HepG2 (cell line): ENCODE measurements around the gene PLEKHA6. TPM values are rescaled to one million over a fixed set of nuclear protein-coding genes. Genes with fewer than 3 reads are reported as not detected.
A peak's percentile ranks its signal among the peaks of the same experiment; 100 is the strongest.

Source experiments
- KLF12 ChIP-seq: sonication (generic); formaldehyde crosslinking; IDR thresholded peaks from 2 replicates; pipeline ENCODE4 v1.4.0; 2020; ENCODE audit warnings: missing genetic modification reagents, borderline replicate concordance
- MEIS1 ChIP-seq: sonication (generic); formaldehyde crosslinking; IDR thresholded peaks from 2 replicates; pipeline ENCODE4 v1.9.0; 2021; ENCODE audit warnings: mild to moderate bottlenecking, missing genetic modification reagents, moderate library complexity, borderline replicate concordance
- MTF1 ChIP-seq: sonication (generic); formaldehyde crosslinking; IDR thresholded peaks from 2 replicates; pipeline ENCODE4 v1.5.0; 2020; ENCODE audit warnings: missing genetic modification reagents
- SALL1 ChIP-seq: sonication (generic); formaldehyde crosslinking; IDR thresholded peaks from 2 replicates; pipeline ENCODE4 v1.8.0; 2022; ENCODE audit warnings: mild to moderate bottlenecking, missing genetic modification reagents
- U2AF1 ChIP-seq: fragments of 200-400 bp; formaldehyde crosslinking; optimal IDR thresholded peaks from 2 replicates; pipeline ENCODE3; 2017; ENCODE audit warnings: mild to moderate bottlenecking, low read depth, low read length
- ZNF276 ChIP-seq: sonication (generic); formaldehyde crosslinking; IDR thresholded peaks from 2 replicates; pipeline ENCODE4 v1.4.0; 2020; ENCODE audit warnings: mild to moderate bottlenecking, low read depth, missing genetic modification reagents
- polyA plus RNA-seq, 8 experiments: library from polyadenylated mRNA; depleted of rRNA in 3 of 8; stranded (reverse) in 7 of 8; unstranded in 1 of 8; fragments of >200 nt; fragmentation: Illumina TruSeq in 4 of 8; extraction: Trizol in 4 of 8; gene quantifications; 2 replicates each; pipeline versions ENCODE4 v1.2.1 to v1.2.3, GENCODE V29; 2011 to 2016; ENCODE audit warnings: low read depth in 4 of 8, missing spikeins in 1 of 8, mixed read lengths in 1 of 8; ENCODE audit not compliant: insufficient read depth in 1 of 8
- total RNA-seq, 5 experiments: library from RNA; depleted of rRNA; stranded (reverse); fragments of >200 nt; fragmentation: Illumina TruSeq; extraction: Trizol; gene quantifications; 2 replicates each; pipeline ENCODE4 v1.2.3, GENCODE V29; 2016; ENCODE audit warnings: low read depth in 1 of 5
- TF ChIP-seq, protein P1 (sequence below): IDR thresholded peaks from 2 replicates; pipeline ENCODE4 v1.4.0; 2020; ENCODE audit warnings: mild to moderate bottlenecking, missing genetic modification reagents
- TF ChIP-seq, protein P2 (sequence below): sonication (generic); formaldehyde crosslinking; IDR thresholded peaks from 2 replicates; pipeline ENCODE4 v1.4.0; 2020; ENCODE audit warnings: mild to moderate bottlenecking, missing genetic modification reagents, borderline replicate concordance
- TF ChIP-seq, protein P3 (sequence below): fragments of 450-650 bp; IDR thresholded peaks from 2 replicates; pipeline ENCODE4 v1.6.1; 2016
- TF ChIP-seq, protein P4 (sequence below): IDR thresholded peaks from 2 replicates; pipeline ENCODE4 v1.6.1; 2018; ENCODE audit warnings: missing genetic modification reagents, mild to moderate bottlenecking, missing compliant biosample characterization
- TF ChIP-seq, protein P5 (sequence below): sonication (generic); IDR thresholded peaks from 2 replicates; pipeline ENCODE4 v1.6.1; 2016; ENCODE audit warnings: low read depth, borderline replicate concordance

PLEKHA6 gene
- total and polyA plus RNA-seq, 2 of the 13 experiments (the other 11 are each of a cell fraction or from before 2014, with no cell fraction given): 5.3 to 11.4 TPM

GRCh38 chr1:204398197-204399125, 38.7 kb upstream of the PLEKHA6 start (continued):
- TF ChIP-seq ZNF276 (CRISPR knock-in tag): no peak
- 0 out of 2 replicates have a peak, but pooled peaks have one; percentile 36 for TF ChIP-seq MEIS1 (CRISPR knock-in tag)
- TF ChIP-seq, protein P1, sequence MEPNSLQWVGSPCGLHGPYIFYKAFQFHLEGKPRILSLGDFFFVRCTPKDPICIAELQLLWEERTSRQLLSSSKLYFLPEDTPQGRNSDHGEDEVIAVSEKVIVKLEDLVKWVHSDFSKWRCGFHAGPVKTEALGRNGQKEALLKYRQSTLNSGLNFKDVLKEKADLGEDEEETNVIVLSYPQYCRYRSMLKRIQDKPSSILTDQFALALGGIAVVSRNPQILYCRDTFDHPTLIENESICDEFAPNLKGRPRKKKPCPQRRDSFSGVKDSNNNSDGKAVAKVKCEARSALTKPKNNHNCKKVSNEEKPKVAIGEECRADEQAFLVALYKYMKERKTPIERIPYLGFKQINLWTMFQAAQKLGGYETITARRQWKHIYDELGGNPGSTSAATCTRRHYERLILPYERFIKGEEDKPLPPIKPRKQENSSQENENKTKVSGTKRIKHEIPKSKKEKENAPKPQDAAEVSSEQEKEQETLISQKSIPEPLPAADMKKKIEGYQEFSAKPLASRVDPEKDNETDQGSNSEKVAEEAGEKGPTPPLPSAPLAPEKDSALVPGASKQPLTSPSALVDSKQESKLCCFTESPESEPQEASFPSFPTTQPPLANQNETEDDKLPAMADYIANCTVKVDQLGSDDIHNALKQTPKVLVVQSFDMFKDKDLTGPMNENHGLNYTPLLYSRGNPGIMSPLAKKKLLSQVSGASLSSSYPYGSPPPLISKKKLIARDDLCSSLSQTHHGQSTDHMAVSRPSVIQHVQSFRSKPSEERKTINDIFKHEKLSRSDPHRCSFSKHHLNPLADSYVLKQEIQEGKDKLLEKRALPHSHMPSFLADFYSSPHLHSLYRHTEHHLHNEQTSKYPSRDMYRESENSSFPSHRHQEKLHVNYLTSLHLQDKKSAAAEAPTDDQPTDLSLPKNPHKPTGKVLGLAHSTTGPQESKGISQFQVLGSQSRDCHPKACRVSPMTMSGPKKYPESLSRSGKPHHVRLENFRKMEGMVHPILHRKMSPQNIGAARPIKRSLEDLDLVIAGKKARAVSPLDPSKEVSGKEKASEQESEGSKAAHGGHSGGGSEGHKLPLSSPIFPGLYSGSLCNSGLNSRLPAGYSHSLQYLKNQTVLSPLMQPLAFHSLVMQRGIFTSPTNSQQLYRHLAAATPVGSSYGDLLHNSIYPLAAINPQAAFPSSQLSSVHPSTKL (CRISPR knock-in tag): peak; percentile 77
- no peak for TF ChIP-seq U2AF1
- 0 out of 2 replicates have a peak, but pooled peaks have one; percentile 46 for TF ChIP-seq KLF12
- TF ChIP-seq, protein P2, sequence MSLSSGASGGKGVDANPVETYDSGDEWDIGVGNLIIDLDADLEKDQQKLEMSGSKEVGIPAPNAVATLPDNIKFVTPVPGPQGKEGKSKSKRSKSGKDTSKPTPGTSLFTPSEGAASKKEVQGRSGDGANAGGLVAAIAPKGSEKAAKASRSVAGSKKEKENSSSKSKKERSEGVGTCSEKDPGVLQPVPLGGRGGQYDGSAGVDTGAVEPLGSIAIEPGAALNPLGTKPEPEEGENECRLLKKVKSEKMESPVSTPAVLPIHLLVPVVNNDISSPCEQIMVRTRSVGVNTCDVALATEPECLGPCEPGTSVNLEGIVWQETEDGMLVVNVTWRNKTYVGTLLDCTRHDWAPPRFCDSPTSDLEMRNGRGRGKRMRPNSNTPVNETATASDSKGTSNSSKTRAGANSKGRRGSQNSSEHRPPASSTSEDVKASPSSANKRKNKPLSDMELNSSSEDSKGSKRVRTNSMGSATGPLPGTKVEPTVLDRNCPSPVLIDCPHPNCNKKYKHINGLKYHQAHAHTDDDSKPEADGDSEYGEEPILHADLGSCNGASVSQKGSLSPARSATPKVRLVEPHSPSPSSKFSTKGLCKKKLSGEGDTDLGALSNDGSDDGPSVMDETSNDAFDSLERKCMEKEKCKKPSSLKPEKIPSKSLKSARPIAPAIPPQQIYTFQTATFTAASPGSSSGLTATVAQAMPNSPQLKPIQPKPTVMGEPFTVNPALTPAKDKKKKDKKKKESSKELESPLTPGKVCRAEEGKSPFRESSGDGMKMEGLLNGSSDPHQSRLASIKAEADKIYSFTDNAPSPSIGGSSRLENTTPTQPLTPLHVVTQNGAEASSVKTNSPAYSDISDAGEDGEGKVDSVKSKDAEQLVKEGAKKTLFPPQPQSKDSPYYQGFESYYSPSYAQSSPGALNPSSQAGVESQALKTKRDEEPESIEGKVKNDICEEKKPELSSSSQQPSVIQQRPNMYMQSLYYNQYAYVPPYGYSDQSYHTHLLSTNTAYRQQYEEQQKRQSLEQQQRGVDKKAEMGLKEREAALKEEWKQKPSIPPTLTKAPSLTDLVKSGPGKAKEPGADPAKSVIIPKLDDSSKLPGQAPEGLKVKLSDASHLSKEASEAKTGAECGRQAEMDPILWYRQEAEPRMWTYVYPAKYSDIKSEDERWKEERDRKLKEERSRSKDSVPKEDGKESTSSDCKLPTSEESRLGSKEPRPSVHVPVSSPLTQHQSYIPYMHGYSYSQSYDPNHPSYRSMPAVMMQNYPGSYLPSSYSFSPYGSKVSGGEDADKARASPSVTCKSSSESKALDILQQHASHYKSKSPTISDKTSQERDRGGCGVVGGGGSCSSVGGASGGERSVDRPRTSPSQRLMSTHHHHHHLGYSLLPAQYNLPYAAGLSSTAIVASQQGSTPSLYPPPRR (CRISPR knock-in tag): peak; percentile 23; the same call in 1 of the 2 replicates
- TF ChIP-seq, protein P3, sequence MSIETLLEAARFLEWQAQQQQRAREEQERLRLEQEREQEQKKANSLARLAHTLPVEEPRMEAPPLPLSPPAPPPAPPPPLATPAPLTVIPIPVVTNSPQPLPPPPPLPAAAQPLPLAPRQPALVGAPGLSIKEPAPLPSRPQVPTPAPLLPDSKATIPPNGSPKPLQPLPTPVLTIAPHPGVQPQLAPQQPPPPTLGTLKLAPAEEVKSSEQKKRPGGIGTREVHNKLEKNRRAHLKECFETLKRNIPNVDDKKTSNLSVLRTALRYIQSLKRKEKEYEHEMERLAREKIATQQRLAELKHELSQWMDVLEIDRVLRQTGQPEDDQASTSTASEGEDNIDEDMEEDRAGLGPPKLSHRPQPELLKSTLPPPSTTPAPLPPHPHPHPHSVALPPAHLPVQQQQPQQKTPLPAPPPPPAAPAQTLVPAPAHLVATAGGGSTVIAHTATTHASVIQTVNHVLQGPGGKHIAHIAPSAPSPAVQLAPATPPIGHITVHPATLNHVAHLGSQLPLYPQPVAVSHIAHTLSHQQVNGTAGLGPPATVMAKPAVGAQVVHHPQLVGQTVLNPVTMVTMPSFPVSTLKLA: peak; percentile 26; the same call in 1 of the 2 replicates
- TF ChIP-seq, protein P4, sequence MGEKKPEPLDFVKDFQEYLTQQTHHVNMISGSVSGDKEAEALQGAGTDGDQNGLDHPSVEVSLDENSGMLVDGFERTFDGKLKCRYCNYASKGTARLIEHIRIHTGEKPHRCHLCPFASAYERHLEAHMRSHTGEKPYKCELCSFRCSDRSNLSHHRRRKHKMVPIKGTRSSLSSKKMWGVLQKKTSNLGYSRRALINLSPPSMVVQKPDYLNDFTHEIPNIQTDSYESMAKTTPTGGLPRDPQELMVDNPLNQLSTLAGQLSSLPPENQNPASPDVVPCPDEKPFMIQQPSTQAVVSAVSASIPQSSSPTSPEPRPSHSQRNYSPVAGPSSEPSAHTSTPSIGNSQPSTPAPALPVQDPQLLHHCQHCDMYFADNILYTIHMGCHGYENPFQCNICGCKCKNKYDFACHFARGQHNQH (CRISPR knock-in tag): peak; percentile 76; the same call in 1 of the 2 replicates
- TF ChIP-seq, protein P5, sequence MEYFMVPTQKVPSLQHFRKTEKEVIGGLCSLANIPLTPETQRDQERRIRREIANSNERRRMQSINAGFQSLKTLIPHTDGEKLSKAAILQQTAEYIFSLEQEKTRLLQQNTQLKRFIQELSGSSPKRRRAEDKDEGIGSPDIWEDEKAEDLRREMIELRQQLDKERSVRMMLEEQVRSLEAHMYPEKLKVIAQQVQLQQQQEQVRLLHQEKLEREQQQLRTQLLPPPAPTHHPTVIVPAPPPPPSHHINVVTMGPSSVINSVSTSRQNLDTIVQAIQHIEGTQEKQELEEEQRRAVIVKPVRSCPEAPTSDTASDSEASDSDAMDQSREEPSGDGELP: peak; percentile 75; the same call in 1 of the 2 replicates
- no peak for TF ChIP-seq MTF1 (CRISPR knock-in tag)
- peak; percentile 62 for TF ChIP-seq SALL1 (CRISPR knock-in tag)
